PC-9 (cell line): Measurements from ENCODE around the gene SP100. TPM values are rescaled to one million over a fixed set of nuclear protein-coding genes. Genes with fewer than 3 reads are reported as not detected.
A peak's percentile ranks its signal among the peaks of the same experiment; 100 is the strongest.

Experiments used
- Bru-seq: library from RNA; stranded (reverse); fragments of 400-500 nt; gene quantifications from one replicate; lab custom pipeline; 2021; lab: Mats Ljungman, UMichigan
- BruChase-seq, 2 experiments: library from RNA; stranded (reverse); fragments of 400-500 nt; gene quantifications; one replicate each; lab custom pipeline; 2021; lab: Mats Ljungman, UMichigan
- BruUV-seq: library from RNA; stranded (reverse); fragments of 400-500 nt; replicated peaks from 2 replicates; lab custom pipeline; 2021; lab: Mats Ljungman, UMichigan
- CTCF ChIA-PET: fragments of 300-600 bp; sonication (Branson Sonifier 250); formaldehyde crosslinking; loops from one replicate; lab custom pipeline; 2022; ENCODE audit warnings: antibody characterized with exemption; lab: Charles Lee
- POLR2A ChIA-PET: fragments of 300-600 bp; sonication (Branson Sonifier 250); formaldehyde crosslinking; loops from one replicate; lab custom pipeline; 2022; ENCODE audit warnings: antibody characterized with exemption; ENCODE audit not compliant: unreplicated experiment; lab: Charles Lee
- DNase-seq, 2 experiments: peaks; one replicate each; pipeline versions ENCODE4 v3.0.0 to v3.0.0-alpha.2; 2015 to 2022; ENCODE audit warnings: mixed read lengths in 1 of 2
- H2AFZ ChIP-seq: fragments of 200-600 bp; sonication (generic); 2 replicates; pipeline ENCODE4 v1.8.1; 2017; ENCODE audit warnings: antibody characterized with exemption
- H3F3A ChIP-seq: fragments of 200-600 bp; sonication (generic); 2 replicates; pipeline ENCODE4 v1.8.1; 2017; ENCODE audit warnings: antibody characterized with exemption, mild to moderate bottlenecking, low read depth; ENCODE audit not compliant: insufficient read depth
- H3K27ac ChIP-seq: fragments of 200-600 bp; sonication (generic); 2 replicates; pipeline ENCODE4 v1.6.1; 2016; ENCODE audit warnings: mixed run types
- H3K27me3 ChIP-seq: fragments of 200-600 bp; sonication (generic); 2 replicates; pipeline ENCODE4 v1.6.1; 2016; ENCODE audit warnings: low read depth, mixed run types; ENCODE audit not compliant: insufficient read depth
- H3K36me3 ChIP-seq: fragments of 200-600 bp; sonication (generic); 2 replicates; pipeline ENCODE4 v1.6.1; 2016; ENCODE audit warnings: low read depth, mixed run types
- H3K4me1 ChIP-seq: fragments of 200-600 bp; sonication (generic); replicated peaks from 2 replicates; pipeline ENCODE4 v1.6.1; 2016; ENCODE audit warnings: mixed run types; ENCODE audit not compliant: insufficient read depth
- H3K4me2 ChIP-seq: fragments of 200-600 bp; sonication (generic); 2 replicates; pipeline ENCODE4 v1.6.1; 2017; ENCODE audit warnings: mixed run types
- H3K4me3 ChIP-seq: fragments of 200-600 bp; sonication (generic); 2 replicates; pipeline ENCODE4 v1.6.1; 2016; ENCODE audit warnings: mixed run types
- H3K79me2 ChIP-seq: fragments of 200-600 bp; sonication (generic); 2 replicates; pipeline ENCODE4 v1.6.1; 2017; ENCODE audit warnings: low read depth, mixed run types
- H3K9me2 ChIP-seq: fragments of 200-600 bp; sonication (generic); 2 replicates; pipeline ENCODE4 v1.8.1; 2017; ENCODE audit warnings: mild to moderate bottlenecking; ENCODE audit not compliant: insufficient read depth
- H3K9me3 ChIP-seq: fragments of 200-600 bp; sonication (generic); 2 replicates; pipeline ENCODE4 v1.8.1; 2016; ENCODE audit warnings: low read depth; ENCODE audit not compliant: insufficient read depth
- H4K20me1 ChIP-seq: fragments of 200-600 bp; sonication (generic); 2 replicates; pipeline ENCODE4 v1.8.1; 2017; ENCODE audit not compliant: insufficient read depth
- EZH2 ChIP-seq: fragments of 200-600 bp; sonication (generic); IDR thresholded peaks from 2 replicates; pipeline ENCODE4 v1.8.0; 2017; ENCODE audit warnings: antibody characterized with exemption, low read depth
- intact Hi-C: fragments of 100-400 bp; cut with micrococcal nuclease; formaldehyde crosslinking; loops from one replicate; pipeline ENCODE4 v1.10.0; 2022; ENCODE audit not compliant: unreplicated experiment
- long read RNA-seq: library from polyadenylated mRNA; stranded (forward); transcript quantifications from one replicate; pipeline ENCODE4 v2.0.0, GENCODE V29; 2022
- total RNA-seq: library from RNA; stranded (reverse); gene quantifications from 2 replicates; pipeline ENCODE4 v1.2.3, GENCODE V29; 2021
- TF ChIP-seq, protein P1 (sequence below): fragments of 200-600 bp; sonication (generic); conservative IDR thresholded peaks from 2 replicates; pipeline ENCODE4 v1.6.1; 2017; ENCODE audit warnings: mixed run types, antibody characterized with exemption, mild to moderate bottlenecking, moderate library complexity

SP100 gene
- 50.2 and 61.7 TPM in 2 replicates for total RNA-seq
- Bru-seq, nascent RNA: percentile 71 among the genes with signal in this experiment
- percentile 58 among the genes with signal in this experiment for BruChase-seq, experiment 1, labeled RNA remaining after a 2-hour chase
- BruChase-seq, experiment 2, labeled RNA remaining after a 6-hour chase: percentile 62 among the genes with signal in this experiment
- long read RNA-seq, transcript SP100-205 (14 exons, 1,802 nt): minor isoform, 20 of 101 reads
- long read RNA-seq, transcript SP100-204 (15 exons, 1,898 nt): major isoform, 50 of 101 reads
- long read RNA-seq, partial matches to known transcripts: 3 of 101 reads
- long read RNA-seq, other reads (novel, unspliced or antisense): 27 of 101 reads

- CTCF ChIA-PET: interaction anchor here (0.5 kb wide), 1 partner anchor 229 kb away, joined by 3 read pairs; no protein-coding TSS in a partner anchor
Measured at GRCh38 chr2:230416061-230416721, at the start of gene SP100. Gene SP100, plus strand, starts transcription at chr2:230416201. Its CDS starts 96 bp downstream, at chr2:230416297.

DNA sequence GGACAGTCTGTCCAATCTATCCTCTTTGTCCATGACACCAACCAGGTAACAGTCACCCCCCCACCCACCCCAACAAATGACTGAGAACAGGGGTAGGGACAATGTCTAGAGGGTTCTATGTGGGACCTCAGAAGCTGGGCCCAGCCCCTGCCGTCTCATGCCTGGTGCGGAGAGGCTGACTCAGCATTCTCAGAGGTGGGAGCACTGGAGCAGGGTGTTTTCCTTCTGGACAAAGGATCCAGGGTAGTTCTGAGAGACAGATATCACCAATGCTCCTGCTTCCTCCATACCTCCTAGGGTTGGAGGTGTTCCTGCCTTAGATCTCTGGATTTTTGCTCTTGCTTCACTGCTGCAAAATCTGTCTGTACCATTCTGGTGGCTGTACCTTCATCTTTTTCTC lies 33.9 kb upstream of the SP100 start:
- Histone ChIP-seq H4K20me1 (no peaks in the 10 kb centered on the region), H3K4me3 (no peak overlapping the region), H3K36me3 (no peaks in the 10 kb centered on the region), H3K9me2 (no peaks in the 10 kb centered on the region), H3K9me3 (no peaks in the 10 kb centered on the region), H3K4me1 (no peaks in the 10 kb centered on the region), H3K27me3 (no peaks in the 10 kb centered on the region), H3K4me2 (no peak overlapping the region), H3K79me2 (no peaks in the 10 kb centered on the region), H3F3A (no peaks in the 10 kb centered on the region), H3K27ac (no peak overlapping the region), H2AFZ (no peak overlapping the region)
- CTCF ChIA-PET: no interaction called here
- POLR2A ChIA-PET: no interaction called here
- no TSS peak for BruUV-seq
- TF ChIP-seq, protein P1, sequence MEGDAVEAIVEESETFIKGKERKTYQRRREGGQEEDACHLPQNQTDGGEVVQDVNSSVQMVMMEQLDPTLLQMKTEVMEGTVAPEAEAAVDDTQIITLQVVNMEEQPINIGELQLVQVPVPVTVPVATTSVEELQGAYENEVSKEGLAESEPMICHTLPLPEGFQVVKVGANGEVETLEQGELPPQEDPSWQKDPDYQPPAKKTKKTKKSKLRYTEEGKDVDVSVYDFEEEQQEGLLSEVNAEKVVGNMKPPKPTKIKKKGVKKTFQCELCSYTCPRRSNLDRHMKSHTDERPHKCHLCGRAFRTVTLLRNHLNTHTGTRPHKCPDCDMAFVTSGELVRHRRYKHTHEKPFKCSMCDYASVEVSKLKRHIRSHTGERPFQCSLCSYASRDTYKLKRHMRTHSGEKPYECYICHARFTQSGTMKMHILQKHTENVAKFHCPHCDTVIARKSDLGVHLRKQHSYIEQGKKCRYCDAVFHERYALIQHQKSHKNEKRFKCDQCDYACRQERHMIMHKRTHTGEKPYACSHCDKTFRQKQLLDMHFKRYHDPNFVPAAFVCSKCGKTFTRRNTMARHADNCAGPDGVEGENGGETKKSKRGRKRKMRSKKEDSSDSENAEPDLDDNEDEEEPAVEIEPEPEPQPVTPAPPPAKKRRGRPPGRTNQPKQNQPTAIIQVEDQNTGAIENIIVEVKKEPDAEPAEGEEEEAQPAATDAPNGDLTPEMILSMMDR: no peak
- no peak for TF ChIP-seq EZH2
- intact Hi-C loops: no loop called here
- DNase-seq: no peak

More at GRCh38 chr2:230416061-230416721, at the start of gene SP100:
- H3K36me3 ChIP-seq: no peaks in the 10 kb centered on the region
- H3K27ac ChIP-seq: peak within 1 kb of the TSS; percentile 73
- peak within 1 kb of the TSS; percentile 79 for H3K4me2 ChIP-seq
- H3F3A ChIP-seq: peaks cover 5% of the 10 kb centered on the region
- TF ChIP-seq, protein P1: no peak
- TF ChIP-seq EZH2: no peak
- H3K4me1 ChIP-seq: peaks cover 34% of the 10 kb centered on the region
- POLR2A ChIA-PET: interaction anchor here (0.6 kb wide), 1 partner anchor 635 kb away, joined by 6 read pairs; no protein-coding TSS in a partner anchor
- peak within 1 kb of the TSS; percentile 58 for H3K4me3 ChIP-seq
- TSS peak; percentile 40 for BruUV-seq
- H4K20me1 ChIP-seq: no peaks in the 10 kb centered on the region
- H3K9me2 ChIP-seq: no peaks in the 10 kb centered on the region
- no peaks in the 10 kb centered on the region for H3K27me3 ChIP-seq
- no peaks in the 10 kb centered on the region for H3K9me3 ChIP-seq
- peak; percentile 69 to 77 for DNase-seq
- H3K79me2 ChIP-seq: peaks cover 37% of the 10 kb centered on the region
- intact Hi-C loops: loop anchor here (2.0 to 10.0 kb wide), 3 partner anchors 194 to 279 kb away; no protein-coding TSS in a partner anchor
- H2AFZ ChIP-seq: peak within 1 kb of the TSS; percentile 73

GRCh38 chr2:230383453-230383852 lies 32.5 kb upstream of the SP100 start:
- no peaks in the 10 kb centered on the region for H3K9me2 ChIP-seq
- no peak overlapping the region for H3K4me2 ChIP-seq
- no peaks in the 10 kb centered on the region for H3K36me3 ChIP-seq
- no peaks in the 10 kb centered on the region for H3K4me1 ChIP-seq
- no peaks in the 10 kb centered on the region for H3K27me3 ChIP-seq
- no peak overlapping the region for H2AFZ ChIP-seq
- intact Hi-C loops: no loop called here
- no peaks in the 10 kb centered on the region for H3K79me2 ChIP-seq
- no peaks in the 10 kb centered on the region for H3F3A ChIP-seq
- H3K27ac ChIP-seq: no peak overlapping the region
- ChIA-PET CTCF (no interaction called here), POLR2A (interaction anchor here (0.5 kb wide), 1 partner anchor 855 kb away, joined by 5 read pairs; no protein-coding TSS in a partner anchor)
- DNase-seq: no peak
- BruUV-seq: no TSS peak
- H3K4me3 ChIP-seq: no peak overlapping the region
- H4K20me1 ChIP-seq: no peaks in the 10 kb centered on the region
- no peak for TF ChIP-seq EZH2
- TF ChIP-seq, protein P1: no peak
- H3K9me3 ChIP-seq: no peaks in the 10 kb centered on the region
